Measurements from ENCODE around the gene TRPM3.

GRCh38 chr9:70569791-70570190 lies 551.6 kb downstream of the TRPM3 start:
- TF ChIP-seq CTCF (IDR thresholded peaks at IDR 0.05) (no peak), POLR2A (IDR thresholded peaks at IDR 0.05) (no peak)
